IPS-20b (cell line): ENCODE results near the gene CDK16.

ENCODE experiments used
- H3K27ac ChIP-seq: one replicate; pipeline ENCODE4 v1.5.1; 2013; ENCODE audit warnings: low read length
- H3K27me3 ChIP-seq: 2 replicates; pipeline ENCODE4 v1.6.1; 2013; ENCODE audit warnings: mild to moderate bottlenecking, low read length, inconsistent platforms; ENCODE audit not compliant: insufficient read depth
- H3K36me3 ChIP-seq: 2 replicates; pipeline ENCODE4 v1.6.1; 2013; ENCODE audit warnings: low read depth, mild to moderate bottlenecking, inconsistent platforms, low read length, moderate library complexity; ENCODE audit not compliant: insufficient read depth
- H3K4me1 ChIP-seq: 2 replicates; pipeline ENCODE4 v1.6.1; 2013; ENCODE audit warnings: mild to moderate bottlenecking, control low read depth, inconsistent platforms, low read length, moderate library complexity; ENCODE audit not compliant: insufficient read depth
- H3K4me3 ChIP-seq: 2 replicates; pipeline ENCODE4 v1.5.1; 2013; ENCODE audit warnings: mild to moderate bottlenecking, low read length, inconsistent platforms
- H3K9ac ChIP-seq: 2 replicates; pipeline ENCODE4 v1.6.1; 2013; ENCODE audit warnings: low read depth, mild to moderate bottlenecking, inconsistent platforms, low read length, moderate library complexity
- H3K9me3 ChIP-seq: 2 replicates; pipeline ENCODE4 v1.6.1; 2013; ENCODE audit warnings: mild to moderate bottlenecking, low read depth, low read length, inconsistent platforms; ENCODE audit not compliant: insufficient read depth

Gene CDK16

GRCh38 chrX:47223476-47224250 is 5.2 kb downstream of the CDK16 start:
- peaks cover 64% of the 10 kb centered on the region for H3K36me3 ChIP-seq
- no peak overlapping the region for H3K9ac ChIP-seq

DNA sequence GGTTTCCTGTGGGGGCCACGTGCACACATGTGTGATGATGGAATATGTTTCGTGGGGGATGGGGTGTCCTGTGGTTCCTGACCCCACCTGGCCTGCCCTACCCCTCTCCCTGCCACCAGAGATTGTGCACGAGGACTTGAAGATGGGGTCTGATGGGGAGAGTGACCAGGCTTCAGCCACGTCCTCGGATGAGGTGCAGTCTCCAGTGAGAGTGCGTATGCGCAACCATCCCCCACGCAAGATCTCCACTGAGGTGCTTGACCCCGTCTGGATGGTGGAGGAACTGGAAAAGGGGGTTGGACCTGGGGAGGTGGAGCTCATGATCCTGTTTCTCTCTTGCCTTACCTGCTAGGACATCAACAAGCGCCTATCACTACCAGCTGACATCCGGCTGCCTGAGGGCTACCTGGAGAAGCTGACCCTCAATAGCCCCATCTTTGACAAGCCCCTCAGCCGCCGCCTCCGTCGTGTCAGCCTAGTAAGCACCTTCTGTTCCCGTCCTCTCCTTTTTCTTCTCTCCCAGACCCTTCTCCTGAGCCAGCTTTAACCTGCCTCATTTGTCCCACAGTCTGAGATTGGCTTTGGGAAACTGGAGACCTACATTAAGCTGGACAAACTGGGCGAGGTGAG is 5.9 kb downstream of the CDK16 start:
- no peak overlapping the region for H3K9ac ChIP-seq
- no peak overlapping the region for H3K27ac ChIP-seq
- H3K4me1 ChIP-seq, result no peaks in the 10 kb centered on the region
- no peak overlapping the region for H3K4me3 ChIP-seq
- no peaks in the 10 kb centered on the region for H3K27me3 ChIP-seq
- H3K9me3 ChIP-seq, result no peaks in the 10 kb centered on the region
- peaks cover 66% of the 10 kb centered on the region for H3K36me3 ChIP-seq

More at GRCh38 chrX:47223476-47224250, 5.2 kb downstream of the CDK16 start:
- H3K27me3 ChIP-seq, result no peaks in the 10 kb centered on the region
- no peaks in the 10 kb centered on the region for H3K9me3 ChIP-seq
- H3K4me3 ChIP-seq, result no peak overlapping the region
- no peaks in the 10 kb centered on the region for H3K4me1 ChIP-seq
- no peak overlapping the region for H3K27ac ChIP-seq

DNA sequence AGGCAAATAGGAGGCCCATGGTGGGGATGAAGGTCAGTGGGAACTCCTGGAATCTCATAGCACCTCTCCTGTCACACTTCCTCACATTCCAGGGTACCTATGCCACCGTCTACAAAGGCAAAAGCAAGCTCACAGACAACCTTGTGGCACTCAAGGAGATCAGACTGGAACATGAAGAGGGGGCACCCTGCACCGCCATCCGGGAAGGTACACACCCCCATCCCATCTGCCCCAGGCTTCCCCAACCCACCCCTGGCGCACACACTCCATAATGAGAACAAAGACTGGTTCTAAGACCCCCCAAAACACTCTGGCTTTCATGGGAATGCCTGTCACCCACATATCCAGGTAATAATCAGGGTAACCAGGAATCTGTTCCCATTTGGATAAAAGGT is 6.4 kb downstream of the CDK16 start:
- Histone ChIP-seq H3K36me3 (peaks cover 66% of the 10 kb centered on the region), H3K4me1 (no peaks in the 10 kb centered on the region), H3K27ac (no peak overlapping the region)

DNA sequence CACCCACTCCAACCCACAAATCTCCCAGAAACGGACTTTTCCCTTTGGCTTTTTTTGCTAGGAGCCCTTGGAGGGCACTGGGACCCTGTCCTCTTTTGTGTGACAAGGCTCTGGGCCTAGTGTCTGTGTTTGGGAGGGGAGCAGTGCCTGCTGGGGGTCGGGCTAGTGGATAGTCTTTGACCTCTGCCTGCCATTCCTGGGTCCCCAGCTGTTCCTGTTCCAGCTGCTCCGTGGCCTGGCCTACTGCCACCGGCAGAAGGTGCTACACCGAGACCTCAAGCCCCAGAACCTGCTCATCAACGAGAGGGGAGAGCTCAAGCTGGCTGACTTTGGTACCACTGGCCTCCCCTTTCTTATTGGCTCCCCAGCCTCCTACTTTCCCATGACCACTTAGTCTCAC is 7.6 kb downstream of the CDK16 start:
- H3K4me3 ChIP-seq, result no peak overlapping the region
- H3K27ac ChIP-seq, result no peak overlapping the region
- no peak overlapping the region for H3K9ac ChIP-seq
- H3K36me3 ChIP-seq, result peaks cover 61% of the 10 kb centered on the region
- no peaks in the 10 kb centered on the region for H3K27me3 ChIP-seq
- H3K4me1 ChIP-seq, result no peaks in the 10 kb centered on the region
- H3K9me3 ChIP-seq, result no peaks in the 10 kb centered on the region

More for the DNA sequence above, 6.4 kb downstream of the CDK16 start:
- no peaks in the 10 kb centered on the region for H3K27me3 ChIP-seq
- H3K4me3 ChIP-seq, result no peak overlapping the region
- H3K9ac ChIP-seq, result no peak overlapping the region
- H3K9me3 ChIP-seq, result no peaks in the 10 kb centered on the region

DNA sequence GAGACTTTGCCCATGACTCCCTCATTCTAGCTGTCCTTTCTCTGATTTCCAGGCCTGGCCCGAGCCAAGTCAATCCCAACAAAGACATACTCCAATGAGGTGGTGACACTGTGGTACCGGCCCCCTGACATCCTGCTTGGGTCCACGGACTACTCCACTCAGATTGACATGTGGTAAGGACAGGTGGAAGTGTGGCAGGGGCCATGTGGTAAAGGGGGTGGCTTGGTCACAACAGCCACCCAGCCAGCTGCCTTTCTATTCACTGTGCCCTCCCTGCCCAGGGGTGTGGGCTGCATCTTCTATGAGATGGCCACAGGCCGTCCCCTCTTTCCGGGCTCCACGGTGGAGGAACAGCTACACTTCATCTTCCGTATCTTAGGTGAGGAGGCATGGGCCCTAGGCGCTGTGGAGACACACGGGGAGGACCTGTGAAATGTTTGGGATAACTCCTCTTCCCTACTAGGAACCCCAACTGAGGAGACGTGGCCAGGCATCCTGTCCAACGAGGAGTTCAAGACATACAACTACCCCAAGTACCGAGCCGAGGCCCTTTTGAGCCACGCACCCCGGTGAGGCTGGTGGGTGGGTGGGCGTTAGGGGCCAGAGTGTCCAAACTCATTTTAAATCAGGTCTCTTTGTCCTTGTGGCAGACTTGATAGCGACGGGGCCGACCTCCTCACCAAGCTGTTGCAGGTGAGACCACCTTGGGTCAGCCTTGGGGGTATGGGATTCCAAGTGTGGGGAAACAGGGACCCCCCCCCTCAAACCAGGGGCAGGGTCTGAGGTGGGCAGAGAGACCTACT is 8.3 kb downstream of the CDK16 start:
- Histone ChIP-seq H3K36me3 (peaks cover 61% of the 10 kb centered on the region), H3K27me3 (no peaks in the 10 kb centered on the region), H3K9me3 (no peaks in the 10 kb centered on the region), H3K4me3 (no peak overlapping the region), H3K9ac (no peak overlapping the region), H3K27ac (no peak overlapping the region), H3K4me1 (no peaks in the 10 kb centered on the region)

DNA sequence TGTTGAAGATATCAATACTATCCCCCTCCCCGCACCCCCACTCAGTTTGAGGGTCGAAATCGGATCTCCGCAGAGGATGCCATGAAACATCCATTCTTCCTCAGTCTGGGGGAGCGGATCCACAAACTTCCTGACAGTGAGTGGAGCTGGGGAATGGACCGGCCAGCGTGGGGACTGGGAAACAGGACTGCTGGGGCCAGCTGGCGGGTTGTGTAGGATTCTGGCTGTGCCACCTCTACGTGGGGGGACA is 8.8 kb downstream of the CDK16 start:
- H3K4me1 ChIP-seq, result no peaks in the 10 kb centered on the region
- peaks cover 57% of the 10 kb centered on the region for H3K36me3 ChIP-seq
- no peak overlapping the region for H3K9ac ChIP-seq
- no peak overlapping the region for H3K4me3 ChIP-seq
- H3K9me3 ChIP-seq, result no peaks in the 10 kb centered on the region
- H3K27me3 ChIP-seq, result no peaks in the 10 kb centered on the region
- no peak overlapping the region for H3K27ac ChIP-seq

DNA sequence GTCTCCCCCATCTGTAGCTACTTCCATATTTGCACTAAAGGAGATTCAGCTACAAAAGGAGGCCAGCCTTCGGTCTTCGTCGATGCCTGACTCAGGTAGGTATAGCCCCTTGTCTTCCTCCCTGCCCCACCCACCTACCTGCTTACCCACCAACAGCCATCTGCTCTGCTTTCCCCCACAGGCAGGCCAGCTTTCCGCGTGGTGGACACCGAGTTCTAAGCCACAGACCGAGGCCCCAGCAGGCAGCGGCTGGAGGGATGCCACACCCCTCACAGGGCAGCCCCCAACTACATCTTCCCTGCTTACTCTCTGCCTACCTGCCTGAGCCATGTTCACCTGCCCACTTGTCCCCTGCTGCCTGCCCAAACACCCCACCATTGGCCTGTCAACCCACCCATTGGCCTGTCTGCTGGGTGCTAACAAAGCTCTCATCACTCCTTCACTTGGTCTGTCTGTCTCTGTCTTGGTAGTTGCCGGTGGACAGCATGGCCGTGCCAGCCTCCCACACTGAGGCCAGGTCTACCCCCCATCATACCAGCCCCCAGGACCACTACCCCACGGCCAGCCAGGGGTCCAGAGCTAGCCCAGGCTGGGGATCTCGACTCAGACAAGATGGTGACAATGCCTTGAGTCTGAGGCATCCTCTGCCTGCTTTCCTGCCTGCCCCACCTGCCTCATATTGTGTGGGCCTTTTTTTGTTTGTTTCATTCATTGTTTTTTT is 10.2 kb downstream of the CDK16 start:
- Histone ChIP-seq H3K27ac (no peak overlapping the region), H3K4me1 (no peaks in the 10 kb centered on the region), H3K9me3 (no peaks in the 10 kb centered on the region), H3K9ac (no peak overlapping the region), H3K4me3 (no peak overlapping the region), H3K36me3 (peaks cover 49% of the 10 kb centered on the region), H3K27me3 (no peaks in the 10 kb centered on the region)

GRCh38 chrX:47229427-47229826 is 10.9 kb downstream of the CDK16 start:
- Histone ChIP-seq H3K27ac (no peak overlapping the region), H3K4me3 (no peak overlapping the region), H3K9ac (no peak overlapping the region), H3K9me3 (no peaks in the 10 kb centered on the region), H3K36me3 (peaks cover 42% of the 10 kb centered on the region), H3K27me3 (no peaks in the 10 kb centered on the region), H3K4me1 (no peaks in the 10 kb centered on the region)

- H3K27me3 ChIP-seq, result no peaks in the 10 kb centered on the region
- no peak overlapping the region for H3K9ac ChIP-seq
- H3K4me1 ChIP-seq, result no peaks in the 10 kb centered on the region
- no peak overlapping the region for H3K4me3 ChIP-seq
- no peak overlapping the region for H3K27ac ChIP-seq
- H3K36me3 ChIP-seq, result peaks cover 33% of the 10 kb centered on the region
- H3K9me3 ChIP-seq, result no peaks in the 10 kb centered on the region
Observed at GRCh38 chrX:47230136-47230868, 11.8 kb downstream of the CDK16 start.

- Histone ChIP-seq H3K27ac (no peak overlapping the region), H3K27me3 (no peaks in the 10 kb centered on the region), H3K9ac (no peak overlapping the region), H3K4me1 (no peaks in the 10 kb centered on the region), H3K9me3 (no peaks in the 10 kb centered on the region), H3K36me3 (peaks cover 24% of the 10 kb centered on the region), H3K4me3 (no peak overlapping the region)
Observed at GRCh38 chrX:47231167-47231566, 12.7 kb downstream of the CDK16 start.

DNA sequence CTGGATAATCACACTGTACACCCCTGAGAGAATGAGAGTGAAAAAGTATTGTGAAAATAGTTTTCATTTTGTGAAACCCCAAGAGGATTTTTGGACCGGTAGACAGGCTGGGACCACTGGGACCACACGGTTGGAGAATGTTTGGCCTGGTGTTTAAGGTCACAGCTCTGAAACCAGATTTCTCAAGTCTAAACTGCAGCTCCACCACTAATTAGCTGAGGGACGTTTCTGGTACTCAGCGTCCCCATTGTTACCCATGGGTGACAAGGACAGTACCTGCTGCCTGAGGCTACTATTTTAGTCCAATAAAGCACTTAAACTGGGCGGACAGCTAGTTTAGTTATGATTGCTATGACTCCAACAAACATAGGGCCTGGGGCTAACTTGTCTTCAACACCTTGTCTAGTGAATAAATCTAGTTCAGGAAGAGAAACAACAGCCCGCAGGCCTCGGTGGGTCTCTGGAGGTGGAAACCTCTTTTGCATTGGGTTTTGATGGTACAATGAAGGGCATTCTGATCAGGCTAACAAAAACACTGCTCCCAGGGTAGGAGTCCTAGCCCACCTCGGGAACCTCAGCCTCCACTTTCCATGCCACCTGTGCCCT is 13.8 kb downstream of the CDK16 start:
- Histone ChIP-seq H3K27ac (peak overlapping the region; percentile 90), H3K36me3 (peaks cover 13% of the 10 kb centered on the region), H3K4me1 (no peaks in the 10 kb centered on the region), H3K27me3 (no peaks in the 10 kb centered on the region), H3K9ac (peak overlapping the region; percentile 97), H3K9me3 (no peaks in the 10 kb centered on the region), H3K4me3 (peak overlapping the region; percentile 83)
